CD14-positive monocyte (primary cell): ENCODE results near the gene KIF26B. TPM values are rescaled to one million over a fixed set of nuclear protein-coding genes. Genes with fewer than 3 reads are reported as not detected.

Source experiments
- DNase-seq, 3 donors: peaks; one replicate each; pipeline ENCODE4 v3.0.0-alpha.2; 2011 to 2022
- H2AFZ ChIP-seq: 2 replicates; pipeline ENCODE4 v1.6.0; 2012; ENCODE audit warnings: mild to moderate bottlenecking, low read depth, low read length, inconsistent platforms; ENCODE audit not compliant: insufficient read depth, poor library complexity, severe bottlenecking
- H3K27ac ChIP-seq, 2 donors: 1 replicate in 1 of 2; 2 replicates in 1 of 2; pipeline ENCODE4 v1.5.1; 2012 to 2013; ENCODE audit warnings: low read length in 2 of 2, control low read depth in 1 of 2, inconsistent platforms in 1 of 2, low read depth in 1 of 2, mild to moderate bottlenecking in 1 of 2
- H3K27me3 ChIP-seq, 2 donors: one replicate each; pipeline versions ENCODE4 v1.6.0 to v1.6.1; 2011 to 2013; ENCODE audit warnings: low read length in 2 of 2; ENCODE audit not compliant: control insufficient read depth in 2 of 2, insufficient read depth in 2 of 2
- H3K36me3 ChIP-seq, 2 donors: replicated peaks in 1 of 2; 1 replicate in 1 of 2; 2 replicates in 1 of 2; pipeline versions ENCODE4 v1.5.1 to v1.6.1; 2012 to 2013; ENCODE audit warnings: low read length in 2 of 2, control low read depth in 1 of 2, inconsistent platforms in 1 of 2, mild to moderate bottlenecking in 1 of 2; ENCODE audit not compliant: insufficient read depth in 2 of 2, control insufficient read depth in 1 of 2
- H3K4me1 ChIP-seq, 2 donors: 1 replicate in 1 of 2; 2 replicates in 1 of 2; pipeline versions ENCODE4 v1.5.1 to v1.6.1; 2012 to 2013; ENCODE audit warnings: low read length in 2 of 2, control low read depth in 1 of 2, inconsistent platforms in 1 of 2, mild to moderate bottlenecking in 1 of 2, moderate library complexity in 1 of 2; ENCODE audit not compliant: insufficient read depth in 2 of 2, control insufficient read depth in 1 of 2
- H3K4me2 ChIP-seq: replicated peaks from 2 replicates; pipeline ENCODE3; 2012; ENCODE audit warnings: low read length, moderate library complexity, mild to moderate bottlenecking; ENCODE audit not compliant: poor library complexity, severe bottlenecking; ENCODE audit errors: extremely low read depth
- H3K4me3 ChIP-seq, 3 experiments: fragments of 200-600 bp in 1 of 3; sonication (generic) in 1 of 3; replicated peaks in 1 of 3; 1 replicate in 2 of 3; 2 replicates in 1 of 3; pipeline ENCODE4 v1.5.1; 2011 to 2013; ENCODE audit warnings: low read length in 3 of 3, mild to moderate bottlenecking in 3 of 3, control low read depth in 2 of 3, low read depth in 2 of 3, inconsistent platforms in 1 of 3, moderate library complexity in 1 of 3
- H3K79me2 ChIP-seq: 2 replicates; pipeline ENCODE4 v1.6.0; 2012; ENCODE audit warnings: mild to moderate bottlenecking, control low read depth, inconsistent platforms, low read length, moderate library complexity; ENCODE audit not compliant: insufficient read depth
- H3K9ac ChIP-seq: 2 replicates; pipeline ENCODE4 v1.6.0; 2017; ENCODE audit warnings: low read length, mild to moderate bottlenecking; ENCODE audit not compliant: insufficient read depth, poor library complexity, severe bottlenecking
- H3K9me3 ChIP-seq, 2 donors: replicated peaks in 1 of 2; 1 replicate in 1 of 2; 2 replicates in 1 of 2; pipeline versions ENCODE4 v1.5.1 to v1.6.1; 2012 to 2013; ENCODE audit warnings: low read length in 2 of 2, control low read depth in 1 of 2; ENCODE audit not compliant: control insufficient read depth in 1 of 2, insufficient read depth in 1 of 2
- H4K20me1 ChIP-seq: 2 replicates; pipeline ENCODE4 v1.6.0; 2012; ENCODE audit warnings: mild to moderate bottlenecking, low read length, control low read depth, moderate library complexity; ENCODE audit not compliant: insufficient read depth
- H3K27ac Mint-ChIP-seq, 7 donors: one replicate each; pipeline ENCODE4 v1.8.0; 2020; ENCODE audit warnings: mild to moderate bottlenecking in 7 of 7, mixed read lengths in 7 of 7, moderate library complexity in 6 of 7, inconsistent platforms in 2 of 7
- H3K27me3 Mint-ChIP-seq, 3 donors: one replicate each; pipeline ENCODE4 v1.8.0; 2021 to 2022; ENCODE audit warnings: low read depth in 3 of 3, mild to moderate bottlenecking in 3 of 3, mixed read lengths in 3 of 3, moderate library complexity in 3 of 3, inconsistent platforms in 1 of 3
- H3K36me3 Mint-ChIP-seq, 2 donors: one replicate each; pipeline ENCODE4 v1.8.0; 2020; ENCODE audit warnings: mixed read lengths in 2 of 2, inconsistent platforms in 1 of 2, mild to moderate bottlenecking in 1 of 2
- H3K4me1 Mint-ChIP-seq: one replicate; pipeline ENCODE4 v1.8.0; 2020; ENCODE audit warnings: mild to moderate bottlenecking, mixed read lengths
- H3K4me3 Mint-ChIP-seq, 2 donors: one replicate each; pipeline ENCODE4 v1.8.0; 2020; ENCODE audit warnings: mild to moderate bottlenecking in 2 of 2, mixed read lengths in 2 of 2, moderate library complexity in 1 of 2
- H3K9me3 Mint-ChIP-seq, 7 donors: one replicate each; pipeline ENCODE4 v1.8.0; 2020 to 2022; ENCODE audit warnings: mixed read lengths in 7 of 7, mild to moderate bottlenecking in 6 of 7, moderate library complexity in 6 of 7, inconsistent platforms in 2 of 7
- CTCF ChIP-seq: fragments of 200-600 bp; IDR thresholded peaks from one replicate; pipeline ENCODE4 v1.8.0; 2022; ENCODE audit warnings: antibody characterized with exemption, mild to moderate bottlenecking
- WGBS: methylation state at CpG from one replicate; pipeline ENCODE4 v1.1.5; 2013; ENCODE audit warnings: missing lambda C conversion rate; ENCODE audit not compliant: insufficient coverage; 5-methylcytosine and 5-hydroxymethylcytosine counted together
- intact Hi-C, 2 donors: fragments of 100-400 bp; cut with micrococcal nuclease; formaldehyde crosslinking; loops; one replicate each; pipeline versions ENCODE4 v1.15.0 to v1.15.1; 2023
- polyA plus RNA-seq, 3 donors: library from polyadenylated mRNA; depleted of rRNA in 1 of 3; unstranded in 2 of 3; stranded (reverse) in 1 of 3; fragments of 300-500 nt in 2 of 3; fragments of >200 nt in 1 of 3; fragmentation: Illumina TruSeq in 2 of 3; gene quantifications; 1 replicate in 2 of 3; 2 replicates in 1 of 3; pipeline ENCODE4 v1.2.3, GENCODE V29; 2012 to 2021

KIF26B gene
- polyA plus RNA-seq, 3 donors: 0.01 to 0.05 TPM; not detected in 1

DNA sequence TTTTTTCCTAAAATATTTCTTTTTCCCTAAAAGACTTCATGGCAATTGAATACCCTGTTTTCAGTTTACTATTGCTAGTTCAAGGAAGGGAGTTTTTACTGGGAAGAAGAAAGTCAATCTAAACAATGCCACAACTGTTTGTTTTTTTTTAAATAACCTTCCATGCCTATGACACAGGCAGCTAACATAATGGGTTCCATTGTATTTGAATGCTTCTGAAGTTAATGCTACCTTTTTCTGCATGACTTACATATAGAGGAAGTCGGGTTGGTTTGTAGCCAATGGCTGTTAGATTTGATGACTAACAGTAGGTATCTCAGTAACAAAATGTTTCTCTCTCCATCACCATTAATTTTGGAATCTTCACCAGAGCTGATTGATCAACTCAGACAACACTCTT is 134.0 kb downstream of the KIF26B start:
- H3K4me2 ChIP-seq: no peak overlapping the region
- intact Hi-C loops: no loop called here

DNA sequence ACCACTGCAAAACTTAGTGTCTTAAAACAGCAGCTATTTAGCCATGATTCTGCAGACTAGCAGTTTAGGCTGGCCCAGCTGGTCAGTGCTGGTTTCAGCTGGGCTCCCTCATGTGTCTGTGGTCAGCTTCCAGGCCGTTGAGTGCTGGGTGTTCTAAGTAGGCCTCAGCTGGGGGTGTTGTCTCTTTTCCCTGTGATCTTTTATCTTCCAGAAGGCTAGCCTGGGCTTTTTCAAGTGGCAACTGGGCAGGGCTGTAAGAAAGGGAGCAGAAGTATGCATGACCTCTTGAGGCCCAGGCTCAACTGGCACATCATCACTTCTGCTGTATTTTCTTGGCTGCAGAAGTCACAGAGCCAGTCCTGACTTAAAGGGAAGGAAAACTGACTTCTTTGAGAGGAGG is 136.1 kb downstream of the KIF26B start:
- H3K79me2 ChIP-seq: no peaks in the 10 kb centered on the region
- no peak overlapping the region for H2AFZ ChIP-seq
- H3K4me1 ChIP-seq: peaks cover 11 to 20% of the 10 kb centered on the region in 2 donors
- intact Hi-C loops: loop anchor here in 1 of 2 donors (5.0 kb wide), 1 partner anchor 49 kb away; no protein-coding TSS in a partner anchor
- Mint-ChIP-seq H3K27ac (no peak overlapping the region), H3K4me1 (peaks cover 35% of the 10 kb centered on the region), H3K9me3 (peaks cover 0 to 3% (median 2%) of the 10 kb centered on the region in 7 donors), H3K4me3 (no peak overlapping the region), H3K36me3 (peaks cover 0 to 6% of the 10 kb centered on the region in 2 donors), H3K27me3 (peaks cover 41 to 88% (median 55%) of the 10 kb centered on the region in 3 donors)
- H3K9ac ChIP-seq: no peak overlapping the region
- no peaks in the 10 kb centered on the region for H4K20me1 ChIP-seq
- H3K36me3 ChIP-seq: no peaks in the 10 kb centered on the region
- H3K27ac ChIP-seq: no peak overlapping the region
- peaks cover 28 to 53% of the 10 kb centered on the region in 2 donors for H3K27me3 ChIP-seq
- no peaks in the 10 kb centered on the region for H3K9me3 ChIP-seq
- 80% methylated on average over 1 of the region's 1 CpG for WGBS
- H3K4me3 ChIP-seq: no peak overlapping the region
- DNase-seq: no peak
- no peak overlapping the region for H3K4me2 ChIP-seq
- no peak for TF ChIP-seq CTCF

More for the DNA sequence above, 134.0 kb downstream of the KIF26B start:
- H3K27ac ChIP-seq: no peak overlapping the region
- no peaks in the 10 kb centered on the region for H3K36me3 ChIP-seq
- Mint-ChIP-seq H3K9me3 (peaks cover 0 to 3% (median 0%) of the 10 kb centered on the region in 7 donors), H3K27ac (no peak overlapping the region), H3K36me3 (peaks cover 0 to 6% of the 10 kb centered on the region in 2 donors), H3K4me1 (peaks cover 30% of the 10 kb centered on the region), H3K27me3 (peaks cover 36 to 84% (median 44%) of the 10 kb centered on the region in 3 donors), H3K4me3 (peak overlapping the region in 1 of 2 donors; percentile 35)
- H3K79me2 ChIP-seq: no peaks in the 10 kb centered on the region
- H3K27me3 ChIP-seq: peaks cover 23 to 46% of the 10 kb centered on the region in 2 donors
- no peaks in the 10 kb centered on the region for H4K20me1 ChIP-seq
- WGBS: no CpG with 5 or more reads among the region's 1 CpG
- TF ChIP-seq CTCF: no peak
- peaks cover 11 to 20% of the 10 kb centered on the region in 2 donors for H3K4me1 ChIP-seq
- H3K4me3 ChIP-seq: no peak overlapping the region
- no peak for DNase-seq
- H2AFZ ChIP-seq: no peak overlapping the region
- H3K9ac ChIP-seq: no peak overlapping the region
- H3K9me3 ChIP-seq: no peaks in the 10 kb centered on the region
